ENCODE results near the gene MARVELD1. TPM values are rescaled to one million over a fixed set of nuclear protein-coding genes. Genes with fewer than 3 reads are reported as not detected.

MARVELD1 gene
- polyA plus RNA-seq, 2 of the 4 experiments (the other 2 are of a cell fraction): 29.1 to 31.7 TPM

GRCh38 chr10:97676770-97677581, 36.6 kb upstream of the MARVELD1 start (continued):
- TF ChIP-seq CTCF (IDR thresholded peaks at IDR 0.05) (peak; percentile 91), HDAC2 (IDR thresholded peaks at IDR 0.05) (no peak), RAD21 (conservative IDR thresholded peaks at IDR 0.05 in 1 of 2, IDR thresholded peaks at IDR 0.05 in 1 of 2) (peak; percentile 87), JUN (IDR thresholded peaks at IDR 0.05) (no peak), NFE2L2 (conservative IDR thresholded peaks at IDR 0.05; ENCODE audit: low read length) (no peak), BHLHE40 (IDR thresholded peaks at IDR 0.05; ENCODE audit: low read depth, low read length) (no peak), RCOR1 (IDR thresholded peaks at IDR 0.05; ENCODE audit: low read depth, low read length) (no peak), KDM1A (IDR thresholded peaks at IDR 0.05; ENCODE audit: low read depth) (no peak)

GRCh38 chr10:97679594-97679993, 33.9 kb upstream of the MARVELD1 start:
- no peak overlapping the region for H3K27ac ChIP-seq
- DNase-seq (ENCODE audit: low read depth in 1 of 2, low spot score in 1 of 2) (no peak), FAIRE-seq (no peak), ATAC-seq (no peak)
- CTCF ChIA-PET: interaction anchor here (0.6 to 37.6 kb wide), 4 partner anchors 16 to 272 kb away, joined by 3 to 1127 read pairs (median 4); partner anchors contain the start of genes MARVELD1 and ZFYVE27
- H3K9me3 ChIP-seq: no peaks in the 10 kb centered on the region
- 100% methylated on average over 7 of the region's 16 CpGs for WGBS (ENCODE audit: missing lambda C conversion rate)
- POLR2A ChIA-PET: interaction anchor here (0.6 kb wide), 1 partner anchor 38 kb away, joined by 3 read pairs; no protein-coding TSS in a partner anchor
- H3K4me1 ChIP-seq: peaks cover 41% of the 10 kb centered on the region
- no peak overlapping the region for H3K4me2 ChIP-seq
- H3K4me3 ChIP-seq: no peak overlapping the region
- no peak for TF ChIP-seq HES2 (IDR thresholded peaks at IDR 0.05)
- TF ChIP-seq HDAC2 (IDR thresholded peaks at IDR 0.05): no peak
- no peak for TF ChIP-seq MYC (IDR thresholded peaks at IDR 0.05; ENCODE audit: borderline replicate concordance, low read length)
- no peak for TF ChIP-seq TP53 (CRISPR knock-in tag; IDR thresholded peaks at IDR 0.05)
- TF ChIP-seq ZSCAN20 (CRISPR knock-in tag; IDR thresholded peaks at IDR 0.05): no peak
- TF ChIP-seq PBX3 (IDR thresholded peaks at IDR 0.05): no peak
- TF ChIP-seq HOXA7 (CRISPR knock-in tag; IDR thresholded peaks at IDR 0.05): no peak
- no peak for TF ChIP-seq CEBPB (IDR thresholded peaks at IDR 0.05)
- no peak for TF ChIP-seq RARB (CRISPR knock-in tag; IDR thresholded peaks at IDR 0.05)
- no peak for TF ChIP-seq CHD4 (IDR thresholded peaks at IDR 0.05; ENCODE audit: borderline replicate concordance)
- TF ChIP-seq REST (IDR thresholded peaks at IDR 0.05): no peak
- no peak for TF ChIP-seq ZC3H11A (IDR thresholded peaks at IDR 0.05)
- TF ChIP-seq FOSL2 (IDR thresholded peaks at IDR 0.05): no peak
- no peak for TF ChIP-seq FOSL2 (CRISPR knock-in tag; IDR thresholded peaks at IDR 0.05)
- TF ChIP-seq RNF2 (IDR thresholded peaks at IDR 0.05; ENCODE audit: borderline replicate concordance, low read depth): no peak
- no peak for TF ChIP-seq BHLHE40 (IDR thresholded peaks at IDR 0.05; ENCODE audit: low read depth, low read length)
- no peak for TF ChIP-seq MAX (IDR thresholded peaks at IDR 0.05)
- no peak for TF ChIP-seq ATOH8 (CRISPR knock-in tag; IDR thresholded peaks at IDR 0.05; ENCODE audit: low read depth)
